Left hindlimb (tissue), 1 donor: ENCODE results near the gene CORO2A.

Experiments used
- DNase-seq: peaks from one replicate; pipeline ENCODE4 v3.0.0-alpha.2; 2018

Gene CORO2A

GRCh38 chr9:98164912-98165311 is 27.5 kb downstream of the CORO2A start:
- DNase-seq = no peak

GRCh38 chr9:98162613-98163012 is 29.8 kb downstream of the CORO2A start:
- DNase-seq = no peak

GRCh38 chr9:98161851-98162250 is 30.6 kb downstream of the CORO2A start:
- no peak for DNase-seq

- DNase-seq = no peak
These were observed 32.6 kb downstream of the CORO2A start for GRCh38 chr9:98159790-98160189.

GRCh38 chr9:98159301-98159700 is 33.1 kb downstream of the CORO2A start:
- no peak for DNase-seq

- DNase-seq = no peak
These were observed 34.2 kb downstream of the CORO2A start for GRCh38 chr9:98158071-98158831.

GRCh38 chr9:98157372-98157771 is 35.1 kb downstream of the CORO2A start:
- DNase-seq = no peak

GRCh38 chr9:98154678-98155077 is 37.8 kb downstream of the CORO2A start:
- no peak for DNase-seq

GRCh38 chr9:98152526-98152925 is 39.9 kb downstream of the CORO2A start:
- no peak for DNase-seq

GRCh38 chr9:98150721-98151120 is 41.7 kb downstream of the CORO2A start:
- DNase-seq = no peak

- no peak for DNase-seq
These were observed 42.3 kb downstream of the CORO2A start for GRCh38 chr9:98150164-98150563.

- no peak for DNase-seq
These were observed 43.0 kb downstream of the CORO2A start for GRCh38 chr9:98149422-98149821.

GRCh38 chr9:98148486-98148885 is 44.0 kb downstream of the CORO2A start:
- no peak for DNase-seq

GRCh38 chr9:98147582-98147981 is 44.9 kb downstream of the CORO2A start:
- no peak for DNase-seq

- no peak for DNase-seq
These were observed 46.1 kb downstream of the CORO2A start for GRCh38 chr9:98146101-98146991.

GRCh38 chr9:98144631-98145030 is 47.8 kb downstream of the CORO2A start:
- DNase-seq = no peak

- no peak for DNase-seq
These were observed 48.4 kb downstream of the CORO2A start for GRCh38 chr9:98144076-98144475.

GRCh38 chr9:98142925-98143481 is 49.4 kb downstream of the CORO2A start:
- DNase-seq = no peak

GRCh38 chr9:98142182-98142907 is 50.1 kb downstream of the CORO2A start:
- no peak for DNase-seq

- DNase-seq = no peak
These were observed 51.9 kb downstream of the CORO2A start for GRCh38 chr9:98140503-98140902.

- no peak for DNase-seq
These were observed 55.9 kb downstream of the CORO2A start for GRCh38 chr9:98136489-98136888.

GRCh38 chr9:98135938-98136337 is 56.5 kb downstream of the CORO2A start:
- no peak for DNase-seq

GRCh38 chr9:98135558-98135934 is 56.9 kb downstream of the CORO2A start:
- no peak for DNase-seq
